Stimulated activated CD8-positive, alpha-beta memory T cell treated with anti-CD3 and anti-CD28 coated beads, Interleukin-7, amount 100 ng/mL, for 48 hours (primary cell): ENCODE data around the gene AIDA.
"Not testable (repeated sequence)": the region's sequence is repeated elsewhere in the genome, so short reads cannot be mapped to it uniquely, and the experiment has no call there.

Experiments used
- DNase-seq, 2 donors: peaks; one replicate each; pipeline ENCODE4 v3.0.0-alpha.2; 2020; ENCODE audit warnings: low read depth in 1 of 2; ENCODE audit errors: extremely low read depth in 1 of 2

The AIDA gene, protein sequence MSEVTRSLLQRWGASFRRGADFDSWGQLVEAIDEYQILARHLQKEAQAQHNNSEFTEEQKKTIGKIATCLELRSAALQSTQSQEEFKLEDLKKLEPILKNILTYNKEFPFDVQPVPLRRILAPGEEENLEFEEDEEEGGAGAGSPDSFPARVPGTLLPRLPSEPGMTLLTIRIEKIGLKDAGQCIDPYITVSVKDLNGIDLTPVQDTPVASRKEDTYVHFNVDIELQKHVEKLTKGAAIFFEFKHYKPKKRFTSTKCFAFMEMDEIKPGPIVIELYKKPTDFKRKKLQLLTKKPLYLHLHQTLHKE

GRCh38 chr1:222712253-222713090, at the start of gene AIDA, which contains the start of gene BROX:
Gene AIDA (minus strand): TSS chr1:222712491. CDS start chr1:222712317, 174 bp downstream.
Gene BROX (plus strand): TSS chr1:222712564. CDS start chr1:222715700, 3,136 bp downstream.
- peak; percentile 85 for DNase-seq

- no peak for DNase-seq
These were observed 48.8 kb upstream of the AIDA start for GRCh38 chr1:222761083-222761482.

GRCh38 chr1:222759451-222760035, 47.3 kb upstream of the AIDA start:
- DNase-seq, result no peak

GRCh38 chr1:222757646-222758268, 45.5 kb upstream of the AIDA start:
- DNase-seq, result no peak

GRCh38 chr1:222754366-222755139, 42.3 kb upstream of the AIDA start:
- no peak for DNase-seq

GRCh38 chr1:222751255-222751654, 39.0 kb upstream of the AIDA start:
- DNase-seq, result no peak

DNA sequence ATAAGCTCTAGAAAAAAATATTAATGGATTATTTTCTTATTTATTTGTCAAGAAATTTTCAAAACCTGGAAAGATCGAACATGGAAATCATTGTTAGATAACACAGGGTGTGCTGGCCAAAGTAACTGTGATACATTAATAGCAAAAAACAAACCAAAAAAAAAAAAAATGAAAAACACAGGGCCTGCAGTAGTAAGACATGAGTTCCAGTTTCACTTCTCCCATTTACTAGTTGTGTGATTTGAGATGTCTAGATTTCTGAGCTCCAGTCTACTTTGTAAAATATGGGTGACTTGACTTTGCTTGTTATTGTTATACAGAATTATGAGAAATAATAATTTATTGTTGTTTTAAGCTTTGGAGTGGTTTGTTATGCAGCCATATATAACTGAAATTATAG, 38.4 kb upstream of the AIDA start:
- DNase-seq, result no peak

- DNase-seq, result no peak
These were observed 37.6 kb upstream of the AIDA start for GRCh38 chr1:222749927-222750326.

GRCh38 chr1:222741630-222742457, 29.6 kb upstream of the AIDA start:
- not testable (repeated sequence) for DNase-seq

GRCh38 chr1:222739929-222740328, 27.6 kb upstream of the AIDA start:
- DNase-seq, result no peak

DNA sequence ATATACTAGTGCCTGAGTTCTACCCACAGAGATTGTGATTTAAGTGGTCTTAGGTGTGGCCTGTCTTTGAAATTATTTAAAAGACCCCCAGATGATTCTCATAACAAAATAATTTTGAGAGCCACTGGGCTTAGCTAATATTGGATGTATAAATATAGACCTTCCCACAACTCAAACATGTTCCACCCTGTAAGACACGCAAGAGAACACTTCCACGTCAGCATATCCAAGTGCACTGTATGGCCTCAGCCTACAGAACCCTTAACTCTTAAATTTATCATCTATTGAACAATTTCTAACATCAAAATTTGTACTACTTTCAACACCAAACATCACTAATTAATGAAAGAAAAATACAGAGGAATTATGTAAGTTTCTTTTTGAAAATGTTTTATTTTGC, 27.2 kb upstream of the AIDA start:
- DNase-seq, result no peak

- no peak for DNase-seq
These were observed 24.7 kb upstream of the AIDA start, which contains the start of gene FAM177B for GRCh38 chr1:222736972-222737371. Gene FAM177B (plus strand): TSS chr1:222737202. CDS start chr1:222746546, 9,344 bp downstream.

- no peak for DNase-seq
These were observed 24.2 kb upstream of the AIDA start for GRCh38 chr1:222736470-222736869.

- DNase-seq, result no peak
These were observed 22.4 kb upstream of the AIDA start for GRCh38 chr1:222734740-222735139.

DNA sequence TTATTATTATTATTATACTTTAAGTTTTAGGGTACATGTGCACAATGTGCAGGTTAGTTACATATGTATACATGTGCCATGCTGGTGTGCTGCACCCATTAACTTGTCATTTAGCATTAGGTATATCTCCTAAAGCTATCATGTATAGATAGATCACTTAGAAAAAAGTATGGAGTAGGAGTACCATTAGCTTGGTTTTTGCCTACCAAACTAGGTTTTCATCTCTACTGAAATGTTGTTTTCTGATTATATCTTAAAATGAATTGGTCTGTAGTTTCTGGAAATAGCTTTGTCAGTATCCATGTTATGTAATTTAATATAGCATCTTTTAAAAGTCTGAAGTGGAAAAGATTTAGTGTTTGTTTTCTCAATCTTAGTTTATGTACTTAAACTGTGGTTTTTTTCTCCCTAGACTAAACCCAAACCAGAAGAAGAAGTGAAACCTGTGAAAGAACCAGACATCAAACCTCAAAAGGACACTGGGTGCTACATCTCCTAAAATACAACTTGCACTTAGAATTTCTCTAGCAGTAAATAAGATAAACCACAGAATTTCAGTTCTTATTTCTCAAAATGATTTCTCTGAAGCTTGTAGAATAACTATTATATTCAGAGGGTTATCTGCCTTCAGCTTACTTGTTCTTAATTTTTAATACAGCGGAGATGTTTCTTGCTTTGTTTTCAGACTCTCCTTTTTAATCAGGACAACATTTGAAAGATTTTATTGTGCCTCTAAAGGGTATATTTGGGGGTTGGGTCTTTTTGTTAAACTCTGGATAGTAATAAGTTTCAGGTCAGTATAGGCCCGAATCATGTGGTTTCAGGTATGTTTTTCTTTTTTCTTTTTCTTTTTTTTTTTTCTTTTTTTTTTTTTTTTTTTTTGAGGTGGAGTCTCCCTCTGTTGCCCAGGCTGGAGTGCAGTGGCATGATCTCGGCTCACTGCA, 20.2 kb upstream of the AIDA start:
- DNase-seq, result no peak

DNA sequence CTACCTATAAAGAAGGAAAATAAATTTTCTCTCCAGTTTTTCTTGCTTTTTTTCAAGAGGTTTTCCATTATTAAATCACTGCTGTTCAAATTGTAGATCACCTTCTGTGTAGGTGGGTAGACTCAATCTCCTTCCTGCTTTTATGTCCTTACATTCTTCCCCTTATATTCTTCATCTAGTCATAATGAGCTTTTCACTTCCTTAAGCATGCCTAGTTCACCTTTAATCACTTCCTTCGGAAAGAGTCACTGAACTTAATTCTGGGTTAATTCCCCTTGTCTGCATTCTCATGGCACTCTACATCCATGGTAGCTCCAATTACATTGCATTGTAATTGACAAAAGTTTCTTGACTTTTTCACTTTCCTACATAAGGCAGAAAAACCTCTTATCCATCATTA, 18.6 kb upstream of the AIDA start:
- no peak for DNase-seq

DNA sequence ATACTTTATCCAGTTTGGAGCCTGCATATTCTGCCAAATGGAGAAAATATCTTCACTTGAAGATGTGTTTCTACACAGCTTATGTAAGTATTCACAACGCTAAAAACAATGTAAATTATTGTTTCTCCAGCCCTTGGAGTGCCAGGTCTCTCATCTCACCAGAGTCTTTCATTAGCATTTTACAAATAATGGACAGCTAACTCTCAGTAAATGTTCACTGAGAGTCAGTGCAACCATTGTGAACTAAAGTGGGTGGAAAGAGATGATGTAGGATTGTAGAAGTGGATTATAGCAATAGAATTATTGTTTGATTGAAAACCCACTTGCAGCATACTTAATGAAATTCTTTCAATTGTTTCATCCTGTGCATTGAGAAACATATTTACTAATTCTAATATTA, 16.5 kb upstream of the AIDA start:
- no peak for DNase-seq

GRCh38 chr1:222716393-222716792, 4.1 kb upstream of the AIDA start:
- DNase-seq, result no peak
